Kidney (tissue), 14 donors: Measurements from ENCODE around the gene ZC3H8. TPM values are rescaled to one million over a fixed set of nuclear protein-coding genes. Genes with fewer than 3 reads are reported as not detected.

ENCODE experiments used
- DNase-seq, 5 donors: peaks; one replicate each; pipeline ENCODE4 v3.0.0-alpha.2; 2013 to 2020
- FAIRE-seq: peaks from 2 replicates; lab custom pipeline; 2012; peaks lifted over from hg19 to GRCh38; lab: Jason Lieb, UNC
- H3K27ac ChIP-seq, 2 donors: one replicate each; pipeline ENCODE4 v1.7.0; 2013; ENCODE audit warnings: low read depth in 2 of 2, low read length in 2 of 2, inconsistent platforms in 1 of 2
- H3K27me3 ChIP-seq: one replicate; pipeline ENCODE4 v1.7.1; 2013; ENCODE audit warnings: low read length, inconsistent platforms; ENCODE audit not compliant: control insufficient read depth, insufficient read depth
- H3K36me3 ChIP-seq, 3 donors: one replicate each; pipeline versions ENCODE4 v1.7.0 to v1.7.1; 2013; ENCODE audit warnings: low read length in 3 of 3, control low read depth in 1 of 3, inconsistent platforms in 1 of 3; ENCODE audit not compliant: insufficient read depth in 3 of 3, control insufficient read depth in 2 of 3
- H3K4me1 ChIP-seq, 3 donors: one replicate each; pipeline versions ENCODE4 v1.7.0 to v1.7.1; 2013; ENCODE audit warnings: low read length in 3 of 3, inconsistent platforms in 1 of 3, low read depth in 1 of 3; ENCODE audit not compliant: control insufficient read depth in 2 of 3, insufficient read depth in 2 of 3
- H3K4me3 ChIP-seq, 3 donors: one replicate each; pipeline versions ENCODE4 v1.7.0 to v1.8.1; 2013; ENCODE audit warnings: low read length in 3 of 3, control low read depth in 1 of 3, inconsistent platforms in 1 of 3
- H3K9ac ChIP-seq, 3 donors: one replicate each; pipeline versions ENCODE4 v1.7.0 to v1.7.1; 2013; ENCODE audit warnings: low read length in 3 of 3, control low read depth in 1 of 3, inconsistent platforms in 1 of 3
- H3K9me3 ChIP-seq, 3 donors: one replicate each; pipeline versions ENCODE4 v1.7.0 to v1.7.1; 2013; ENCODE audit warnings: low read length in 3 of 3, control low read depth in 1 of 3, inconsistent platforms in 1 of 3; ENCODE audit not compliant: control insufficient read depth in 2 of 3, insufficient read depth in 1 of 3
- CTCF ChIP-seq: IDR thresholded peaks from 3 replicates; pipeline ENCODE4 v1.5.1; 2012; ENCODE audit warnings: mild to moderate bottlenecking, moderate library complexity, borderline replicate concordance; ENCODE audit not compliant: insufficient read depth; ENCODE audit errors: extremely low read depth
- intact Hi-C: fragments of 100-400 bp; cut with DNase I; formaldehyde crosslinking; loops from one replicate; pipeline ENCODE4 v1.11.1; 2022
- polyA plus RNA-seq: library from polyadenylated mRNA; stranded (reverse); fragments of 350-450 nt; fragmentation: Illumina TruSeq; extraction: RNeasy Lipid Tissue Mini Kit (QIAGEN cat#74804); gene quantifications from one replicate; pipeline ENCODE4 v1.2.3, GENCODE V29; 2014; ENCODE audit warnings: low read depth, low replicate concordance; ENCODE audit not compliant: insufficient read depth
- total RNA-seq: library from RNA; stranded (reverse); fragmentation: NEBNext Ultra II Directional; extraction: Animal tissue kit (Norgen Biotek cat#: 25700); gene quantifications from one replicate; pipeline ENCODE4 v1.2.1, GENCODE V29; 2021
- donor health status: control.
- donor health status: control.
- donor health status: control.
- donor health status: control.
- donor health status: control.
- donor health status: DM: yes; HTN: yes; CAD: no.
- donor health status: Normal renal cell carcinoma (clear cell type).

ZC3H8 gene
- total and polyA plus RNA-seq, 2 donors from 2014 or later: 6.8 to 8.3 TPM

GRCh38 chr2:112168422-112169124 lies 86.3 kb downstream of the ZC3H8 start:
- no peaks in the 10 kb centered on the region for H3K27me3 ChIP-seq
- intact Hi-C loops: no loop called here
- H3K27ac ChIP-seq: no peak overlapping the region
- H3K4me1 ChIP-seq: no peaks in the 10 kb centered on the region
- no peak overlapping the region for H3K4me3 ChIP-seq
- H3K9ac ChIP-seq: no peak overlapping the region
- no peak for DNase-seq
- no peaks in the 10 kb centered on the region for H3K9me3 ChIP-seq
- no peaks in the 10 kb centered on the region for H3K36me3 ChIP-seq
- no peak for FAIRE-seq
- TF ChIP-seq CTCF: no peak

- DNase-seq (peak in 1 of 5 donors; percentile 31), FAIRE-seq (no peak)
- intact Hi-C loops: no loop called here
- TF ChIP-seq CTCF: no peak
- H3K27me3 ChIP-seq: no peaks in the 10 kb centered on the region
- H3K4me3 ChIP-seq: no peak overlapping the region
- no peaks in the 10 kb centered on the region for H3K9me3 ChIP-seq
- H3K27ac ChIP-seq: no peak overlapping the region
- no peak overlapping the region for H3K9ac ChIP-seq
- H3K4me1 ChIP-seq: no peaks in the 10 kb centered on the region
- no peaks in the 10 kb centered on the region for H3K36me3 ChIP-seq
Observed at GRCh38 chr2:112166806-112167499, 87.9 kb downstream of the ZC3H8 start.

- Histone ChIP-seq H3K9ac (no peak overlapping the region), H3K36me3 (no peaks in the 10 kb centered on the region), H3K27ac (no peak overlapping the region), H3K4me3 (no peak overlapping the region), H3K4me1 (no peaks in the 10 kb centered on the region), H3K27me3 (no peaks in the 10 kb centered on the region), H3K9me3 (no peaks in the 10 kb centered on the region)
- intact Hi-C loops: no loop called here
- DNase-seq: peak in 1 of 5 donors; percentile 22
- no peak for TF ChIP-seq CTCF
- no peak for FAIRE-seq
Observed at GRCh38 chr2:112165296-112165695, 89.5 kb downstream of the ZC3H8 start.
